GM23338 (cell line): ENCODE results near the gene KLF4. TPM values are rescaled to one million over a fixed set of nuclear protein-coding genes. Genes with fewer than 3 reads are reported as not detected.

Experiments
- ATAC-seq: fragments of 200-7000 bp; cut with Tn5 transposase; 3 replicates; pipeline ENCODE4 v1.9.1; 2020
- DNase-seq: peaks from one replicate; pipeline ENCODE4 v3.0.0-alpha.2; 2015; ENCODE audit warnings: low spot score
- H2AFZ ChIP-seq: fragments of 200-600 bp; sonication (generic); 2 replicates; pipeline ENCODE4 v1.8.0; 2016; ENCODE audit warnings: antibody characterized with exemption, mild to moderate bottlenecking, moderate library complexity
- H3F3A ChIP-seq: fragments of 200-600 bp; sonication (generic); replicated peaks from 2 replicates; pipeline ENCODE4 v1.8.0; 2017; ENCODE audit warnings: antibody characterized with exemption, mixed run types, low read depth
- H3K27ac ChIP-seq: fragments of 200-600 bp; sonication (generic); 2 replicates; pipeline ENCODE4 v1.6.1; 2016; ENCODE audit warnings: low read depth
- H3K27me3 ChIP-seq: fragments of 200-600 bp; sonication (generic); 2 replicates; pipeline ENCODE4 v1.8.0; 2016; ENCODE audit warnings: mild to moderate bottlenecking, mixed run types, moderate library complexity; ENCODE audit not compliant: insufficient read depth
- H3K36me3 ChIP-seq: fragments of 200-600 bp; sonication (generic); 2 replicates; pipeline ENCODE4 v1.8.0; 2016; ENCODE audit warnings: mild to moderate bottlenecking; ENCODE audit not compliant: insufficient read depth
- H3K4me1 ChIP-seq: fragments of 200-600 bp; sonication (generic); 2 replicates; pipeline ENCODE4 v1.8.0; 2016; ENCODE audit warnings: mild to moderate bottlenecking, moderate library complexity; ENCODE audit not compliant: insufficient read depth
- H3K4me2 ChIP-seq: fragments of 200-600 bp; sonication (generic); 2 replicates; pipeline ENCODE4 v1.7.1; 2017; ENCODE audit warnings: mixed run types
- H3K4me3 ChIP-seq: fragments of 200-600 bp; sonication (generic); 2 replicates; pipeline ENCODE4 v1.6.1; 2016; ENCODE audit warnings: mixed run types
- H3K79me2 ChIP-seq: fragments of 200-600 bp; sonication (generic); replicated peaks from 2 replicates; pipeline ENCODE4 v1.8.0; 2017; ENCODE audit warnings: mild to moderate bottlenecking; ENCODE audit not compliant: insufficient read depth
- H3K9me2 ChIP-seq: fragments of 200-600 bp; sonication (generic); 2 replicates; pipeline ENCODE4 v1.8.0; 2017; ENCODE audit not compliant: insufficient read depth
- H4K20me1 ChIP-seq: fragments of 200-600 bp; sonication (generic); replicated peaks from 2 replicates; pipeline ENCODE4 v1.8.0; 2017; ENCODE audit warnings: mild to moderate bottlenecking; ENCODE audit not compliant: insufficient read depth
- H3K27ac Mint-ChIP-seq: 2 replicates; pipeline ENCODE4 v1.8.0; 2020; ENCODE audit warnings: inconsistent platforms, mild to moderate bottlenecking, moderate library complexity, mixed read lengths
- H3K27me3 Mint-ChIP-seq: 3 replicates; pipeline ENCODE4 v1.8.0; 2022; ENCODE audit warnings: low read depth, mild to moderate bottlenecking, moderate library complexity, mixed read lengths, inconsistent platforms; ENCODE audit not compliant: insufficient read depth, poor library complexity
- H3K36me3 Mint-ChIP-seq: 3 replicates; pipeline ENCODE4 v1.8.0; 2021; ENCODE audit warnings: low read depth, mild to moderate bottlenecking, inconsistent platforms, moderate library complexity, mixed read lengths
- H3K4me1 Mint-ChIP-seq: 3 replicates; pipeline ENCODE4 v1.8.0; 2020; ENCODE audit warnings: mild to moderate bottlenecking, inconsistent platforms, mixed read lengths
- H3K4me3 Mint-ChIP-seq: 3 replicates; pipeline ENCODE4 v1.8.0; 2021; ENCODE audit warnings: moderate library complexity, mild to moderate bottlenecking, inconsistent platforms, mixed read lengths
- H3K9me3 Mint-ChIP-seq: 3 replicates; pipeline ENCODE4 v1.8.0; 2020; ENCODE audit warnings: moderate library complexity, mild to moderate bottlenecking, inconsistent platforms, mixed read lengths
- CREB1 ChIP-seq: fragments of 250-450 bp; sonication (Bioruptor Pico); IDR thresholded peaks from 2 replicates; pipeline ENCODE4 v1.5.0; 2020; ENCODE audit warnings: low read depth, mild to moderate bottlenecking, moderate library complexity
- JUNB ChIP-seq: IDR thresholded peaks from one replicate; pipeline ENCODE4 v1.6.1; 2016; ENCODE audit warnings: antibody characterized with exemption; ENCODE audit not compliant: unreplicated experiment
- NANOG ChIP-seq: IDR thresholded peaks from 2 replicates; pipeline ENCODE4 v1.6.1; 2016; ENCODE audit warnings: antibody characterized with exemption, borderline replicate concordance
- POLR2AphosphoS5 ChIP-seq: IDR thresholded peaks from 2 replicates; pipeline ENCODE4 v1.6.1; 2016; ENCODE audit warnings: antibody characterized with exemption, low read depth
- STAT1 ChIP-seq: IDR thresholded peaks from one replicate; pipeline ENCODE4 v1.6.1; 2016; ENCODE audit warnings: antibody characterized with exemption; ENCODE audit not compliant: unreplicated experiment
- ZNF114 ChIP-seq: fragments of 250-450 bp; sonication (Bioruptor Pico); IDR thresholded peaks from 2 replicates; pipeline ENCODE4 v1.5.0; 2020; ENCODE audit warnings: mild to moderate bottlenecking, moderate library complexity
- ZNF331 ChIP-seq: fragments of 250-450 bp; sonication (Bioruptor Pico); IDR thresholded peaks from 2 replicates; pipeline ENCODE4 v1.5.0; 2020; ENCODE audit warnings: low read depth, mild to moderate bottlenecking, moderate library complexity
- polyA plus RNA-seq: library from polyadenylated mRNA; unstranded; fragments of >200 nt; fragmentation: Nextera tagmentation; extraction: Ambion mirVana; gene quantifications from 2 replicates; pipeline ENCODE4 v1.2.1, GENCODE V29; 2016
- total RNA-seq: library from RNA; depleted of rRNA; stranded (reverse); fragments of >200 nt; shearing (Covaris generic); gene quantifications from 2 replicates; pipeline ENCODE4 v1.2.3, GENCODE V29; 2014
- TF ChIP-seq, protein P1 (sequence below): fragments of 250-450 bp; sonication (Bioruptor Pico); IDR thresholded peaks from 2 replicates; pipeline ENCODE4 v1.5.0; 2020; ENCODE audit warnings: mild to moderate bottlenecking, moderate library complexity
- TF ChIP-seq, protein P2 (sequence below): IDR thresholded peaks from one replicate; pipeline ENCODE4 v1.6.1; 2018; ENCODE audit warnings: antibody characterized with exemption; ENCODE audit not compliant: unreplicated experiment

Gene KLF4
- total and polyA plus RNA-seq, 2 experiments from 2014 or later: 8.3 to 29.8 TPM

DNA sequence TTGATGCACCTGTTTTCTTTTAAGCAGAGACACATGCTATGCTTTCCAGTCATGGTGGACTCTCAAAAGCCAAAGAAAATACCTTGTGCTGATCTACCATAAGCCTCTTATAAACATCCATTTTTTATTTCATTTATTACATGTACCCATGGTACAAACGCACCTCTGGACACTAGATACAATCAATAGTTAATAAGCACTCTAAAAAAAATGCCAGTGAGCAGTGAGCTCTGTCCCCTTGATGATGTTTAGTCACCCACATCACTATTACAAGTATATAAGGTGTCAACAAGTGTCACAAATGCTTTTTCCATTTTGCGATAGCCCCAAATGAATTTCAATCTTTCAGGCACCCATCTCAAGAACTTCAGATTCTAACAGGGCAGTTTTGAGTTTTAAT, 5.9 kb downstream of the KLF4 start (continued):
- TF ChIP-seq, protein P1, sequence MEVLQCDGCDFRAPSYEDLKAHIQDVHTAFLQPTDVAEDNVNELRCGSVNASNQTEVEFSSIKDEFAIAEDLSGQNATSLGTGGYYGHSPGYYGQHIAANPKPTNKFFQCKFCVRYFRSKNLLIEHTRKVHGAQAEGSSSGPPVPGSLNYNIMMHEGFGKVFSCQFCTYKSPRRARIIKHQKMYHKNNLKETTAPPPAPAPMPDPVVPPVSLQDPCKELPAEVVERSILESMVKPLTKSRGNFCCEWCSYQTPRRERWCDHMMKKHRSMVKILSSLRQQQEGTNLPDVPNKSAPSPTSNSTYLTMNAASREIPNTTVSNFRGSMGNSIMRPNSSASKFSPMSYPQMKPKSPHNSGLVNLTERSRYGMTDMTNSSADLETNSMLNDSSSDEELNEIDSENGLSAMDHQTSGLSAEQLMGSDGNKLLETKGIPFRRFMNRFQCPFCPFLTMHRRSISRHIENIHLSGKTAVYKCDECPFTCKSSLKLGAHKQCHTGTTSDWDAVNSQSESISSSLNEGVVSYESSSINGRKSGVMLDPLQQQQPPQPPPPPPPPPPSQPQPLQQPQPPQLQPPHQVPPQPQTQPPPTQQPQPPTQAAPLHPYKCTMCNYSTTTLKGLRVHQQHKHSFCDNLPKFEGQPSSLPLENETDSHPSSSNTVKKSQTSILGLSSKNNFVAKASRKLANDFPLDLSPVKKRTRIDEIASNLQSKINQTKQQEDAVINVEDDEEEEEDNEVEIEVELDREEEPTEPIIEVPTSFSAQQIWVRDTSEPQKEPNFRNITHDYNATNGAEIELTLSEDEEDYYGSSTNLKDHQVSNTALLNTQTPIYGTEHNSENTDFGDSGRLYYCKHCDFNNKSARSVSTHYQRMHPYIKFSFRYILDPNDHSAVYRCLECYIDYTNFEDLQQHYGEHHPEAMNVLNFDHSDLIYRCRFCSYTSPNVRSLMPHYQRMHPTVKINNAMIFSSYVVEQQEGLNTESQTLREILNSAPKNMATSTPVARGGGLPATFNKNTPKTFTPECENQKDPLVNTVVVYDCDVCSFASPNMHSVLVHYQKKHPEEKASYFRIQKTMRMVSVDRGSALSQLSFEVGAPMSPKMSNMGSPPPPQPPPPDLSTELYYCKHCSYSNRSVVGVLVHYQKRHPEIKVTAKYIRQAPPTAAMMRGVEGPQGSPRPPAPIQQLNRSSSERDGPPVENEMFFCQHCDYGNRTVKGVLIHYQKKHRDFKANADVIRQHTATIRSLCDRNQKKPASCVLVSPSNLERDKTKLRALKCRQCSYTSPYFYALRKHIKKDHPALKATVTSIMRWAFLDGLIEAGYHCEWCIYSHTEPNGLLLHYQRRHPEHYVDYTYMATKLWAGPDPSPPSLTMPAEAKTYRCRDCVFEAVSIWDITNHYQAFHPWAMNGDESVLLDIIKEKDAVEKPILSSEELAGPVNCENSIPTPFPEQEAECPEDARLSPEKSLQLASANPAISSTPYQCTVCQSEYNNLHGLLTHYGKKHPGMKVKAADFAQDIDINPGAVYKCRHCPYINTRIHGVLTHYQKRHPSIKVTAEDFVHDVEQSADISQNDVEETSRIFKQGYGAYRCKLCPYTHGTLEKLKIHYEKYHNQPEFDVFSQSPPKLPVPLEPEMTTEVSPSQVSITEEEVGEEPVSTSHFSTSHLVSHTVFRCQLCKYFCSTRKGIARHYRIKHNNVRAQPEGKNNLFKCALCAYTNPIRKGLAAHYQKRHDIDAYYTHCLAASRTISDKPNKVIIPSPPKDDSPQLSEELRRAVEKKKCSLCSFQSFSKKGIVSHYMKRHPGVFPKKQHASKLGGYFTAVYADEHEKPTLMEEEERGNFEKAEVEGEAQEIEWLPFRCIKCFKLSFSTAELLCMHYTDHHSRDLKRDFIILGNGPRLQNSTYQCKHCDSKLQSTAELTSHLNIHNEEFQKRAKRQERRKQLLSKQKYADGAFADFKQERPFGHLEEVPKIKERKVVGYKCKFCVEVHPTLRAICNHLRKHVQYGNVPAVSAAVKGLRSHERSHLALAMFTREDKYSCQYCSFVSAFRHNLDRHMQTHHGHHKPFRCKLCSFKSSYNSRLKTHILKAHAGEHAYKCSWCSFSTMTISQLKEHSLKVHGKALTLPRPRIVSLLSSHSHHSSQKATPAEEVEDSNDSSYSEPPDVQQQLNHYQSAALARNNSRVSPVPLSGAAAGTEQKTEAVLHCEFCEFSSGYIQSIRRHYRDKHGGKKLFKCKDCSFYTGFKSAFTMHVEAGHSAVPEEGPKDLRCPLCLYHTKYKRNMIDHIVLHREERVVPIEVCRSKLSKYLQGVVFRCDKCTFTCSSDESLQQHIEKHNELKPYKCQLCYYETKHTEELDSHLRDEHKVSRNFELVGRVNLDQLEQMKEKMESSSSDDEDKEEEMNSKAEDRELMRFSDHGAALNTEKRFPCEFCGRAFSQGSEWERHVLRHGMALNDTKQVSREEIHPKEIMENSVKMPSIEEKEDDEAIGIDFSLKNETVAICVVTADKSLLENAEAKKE (CRISPR knock-in tag): no peak

DNA sequence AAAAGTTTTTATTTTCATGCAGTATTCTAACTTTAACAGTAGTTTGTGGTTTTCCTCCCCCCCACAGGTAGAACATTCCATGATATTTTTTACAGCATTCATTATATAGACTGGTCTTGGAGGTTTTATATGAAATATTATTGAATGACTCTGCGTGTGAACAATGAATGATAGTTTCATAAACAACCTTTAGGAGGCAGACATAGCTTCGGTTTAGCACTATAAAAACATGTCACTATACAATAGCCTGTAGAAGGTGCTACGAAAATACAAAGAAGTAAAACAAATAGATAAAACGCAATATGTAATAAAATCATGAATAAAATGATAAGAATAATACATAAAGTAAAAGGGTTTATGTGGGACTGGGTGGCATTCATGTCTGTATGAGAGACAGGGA, 8.5 kb downstream of the KLF4 start:
- DNase-seq (no peak), ATAC-seq (no peak)
- no peaks in the 10 kb centered on the region; the same call in 1 of the 2 replicates for H3K4me1 ChIP-seq
- H2AFZ ChIP-seq: no peak overlapping the region
- Mint-ChIP-seq H3K36me3 (no peaks in the 10 kb centered on the region; the same call in 2 of the 3 replicates), H3K4me3 (no peak overlapping the region), H3K4me1 (peaks cover 9% of the 10 kb centered on the region; the same call in 2 of the 3 replicates), H3K9me3 (no peaks in the 10 kb centered on the region), H3K27ac (peak overlapping the region; percentile 31; the same call in 1 of the 2 replicates), H3K27me3 (peaks cover 2% of the 10 kb centered on the region)
- H3K4me3 ChIP-seq: no peak overlapping the region
- H3K36me3 ChIP-seq: no peaks in the 10 kb centered on the region
- H3F3A ChIP-seq: no peaks in the 10 kb centered on the region
- H3K27me3 ChIP-seq: peaks cover 8% of the 10 kb centered on the region
- H3K4me2 ChIP-seq: no peak overlapping the region
- H3K79me2 ChIP-seq: no peaks in the 10 kb centered on the region
- no peak overlapping the region for H3K27ac ChIP-seq
- no peaks in the 10 kb centered on the region for H4K20me1 ChIP-seq
- no peaks in the 10 kb centered on the region for H3K9me2 ChIP-seq
- TF ChIP-seq ZNF331: no peak
- TF ChIP-seq POLR2AphosphoS5: no peak
- TF ChIP-seq ZNF114 (CRISPR knock-in tag): no peak
- no peak for TF ChIP-seq CREB1 (CRISPR knock-in tag)
- no peak for TF ChIP-seq JUNB
- no peak for TF ChIP-seq STAT1
- TF ChIP-seq, protein P2, sequence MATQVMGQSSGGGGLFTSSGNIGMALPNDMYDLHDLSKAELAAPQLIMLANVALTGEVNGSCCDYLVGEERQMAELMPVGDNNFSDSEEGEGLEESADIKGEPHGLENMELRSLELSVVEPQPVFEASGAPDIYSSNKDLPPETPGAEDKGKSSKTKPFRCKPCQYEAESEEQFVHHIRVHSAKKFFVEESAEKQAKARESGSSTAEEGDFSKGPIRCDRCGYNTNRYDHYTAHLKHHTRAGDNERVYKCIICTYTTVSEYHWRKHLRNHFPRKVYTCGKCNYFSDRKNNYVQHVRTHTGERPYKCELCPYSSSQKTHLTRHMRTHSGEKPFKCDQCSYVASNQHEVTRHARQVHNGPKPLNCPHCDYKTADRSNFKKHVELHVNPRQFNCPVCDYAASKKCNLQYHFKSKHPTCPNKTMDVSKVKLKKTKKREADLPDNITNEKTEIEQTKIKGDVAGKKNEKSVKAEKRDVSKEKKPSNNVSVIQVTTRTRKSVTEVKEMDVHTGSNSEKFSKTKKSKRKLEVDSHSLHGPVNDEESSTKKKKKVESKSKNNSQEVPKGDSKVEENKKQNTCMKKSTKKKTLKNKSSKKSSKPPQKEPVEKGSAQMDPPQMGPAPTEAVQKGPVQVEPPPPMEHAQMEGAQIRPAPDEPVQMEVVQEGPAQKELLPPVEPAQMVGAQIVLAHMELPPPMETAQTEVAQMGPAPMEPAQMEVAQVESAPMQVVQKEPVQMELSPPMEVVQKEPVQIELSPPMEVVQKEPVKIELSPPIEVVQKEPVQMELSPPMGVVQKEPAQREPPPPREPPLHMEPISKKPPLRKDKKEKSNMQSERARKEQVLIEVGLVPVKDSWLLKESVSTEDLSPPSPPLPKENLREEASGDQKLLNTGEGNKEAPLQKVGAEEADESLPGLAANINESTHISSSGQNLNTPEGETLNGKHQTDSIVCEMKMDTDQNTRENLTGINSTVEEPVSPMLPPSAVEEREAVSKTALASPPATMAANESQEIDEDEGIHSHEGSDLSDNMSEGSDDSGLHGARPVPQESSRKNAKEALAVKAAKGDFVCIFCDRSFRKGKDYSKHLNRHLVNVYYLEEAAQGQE: no peak
- no peak for TF ChIP-seq NANOG
